H1 (cell line): ENCODE measurements around the gene MRPL54. TPM values are rescaled to one million over a fixed set of nuclear protein-coding genes. Genes with fewer than 3 reads are reported as not detected.

Experiments
- KDM4A ChIP-seq: IDR thresholded peaks from one replicate; pipeline ENCODE4 v1.7.1; 2012; ENCODE audit warnings: low read depth, mild to moderate bottlenecking, moderate library complexity, low read length, inconsistent platforms; ENCODE audit not compliant: severe bottlenecking
- SP1 ChIP-seq: IDR thresholded peaks from 2 replicates; pipeline ENCODE4 v1.6.1; 2011; ENCODE audit warnings: low read depth, low read length
- polyA plus RNA-seq, 7 experiments: library from polyadenylated mRNA; depleted of rRNA in 3 of 7; stranded (reverse) in 5 of 7; unstranded in 2 of 7; fragments of >200 nt in 5 of 7; fragments of 200-250 nt in 2 of 7; gene quantifications; 1 replicate in 5 of 7; 2 replicates in 1 of 7; 4 replicates in 1 of 7; pipeline versions ENCODE4 v1.2.1 to v1.2.3, GENCODE V29; 2011 to 2013; ENCODE audit warnings: missing spikeins in 2 of 7, mixed read lengths in 2 of 7
- total RNA-seq: library from RNA; stranded (reverse); fragmentation: NEBNext Ultra II Directional; extraction: Animal tissue kit (Norgen Biotek cat#: 25700); gene quantifications from 2 replicates; pipeline ENCODE4 v1.2.1, GENCODE V29; 2021

The MRPL54 gene
- total and polyA plus RNA-seq, 2 of the 8 experiments (the other 6 are each of a cell fraction or from before 2014, with no cell fraction given) = 63.8 to 72.8 TPM

DNA sequence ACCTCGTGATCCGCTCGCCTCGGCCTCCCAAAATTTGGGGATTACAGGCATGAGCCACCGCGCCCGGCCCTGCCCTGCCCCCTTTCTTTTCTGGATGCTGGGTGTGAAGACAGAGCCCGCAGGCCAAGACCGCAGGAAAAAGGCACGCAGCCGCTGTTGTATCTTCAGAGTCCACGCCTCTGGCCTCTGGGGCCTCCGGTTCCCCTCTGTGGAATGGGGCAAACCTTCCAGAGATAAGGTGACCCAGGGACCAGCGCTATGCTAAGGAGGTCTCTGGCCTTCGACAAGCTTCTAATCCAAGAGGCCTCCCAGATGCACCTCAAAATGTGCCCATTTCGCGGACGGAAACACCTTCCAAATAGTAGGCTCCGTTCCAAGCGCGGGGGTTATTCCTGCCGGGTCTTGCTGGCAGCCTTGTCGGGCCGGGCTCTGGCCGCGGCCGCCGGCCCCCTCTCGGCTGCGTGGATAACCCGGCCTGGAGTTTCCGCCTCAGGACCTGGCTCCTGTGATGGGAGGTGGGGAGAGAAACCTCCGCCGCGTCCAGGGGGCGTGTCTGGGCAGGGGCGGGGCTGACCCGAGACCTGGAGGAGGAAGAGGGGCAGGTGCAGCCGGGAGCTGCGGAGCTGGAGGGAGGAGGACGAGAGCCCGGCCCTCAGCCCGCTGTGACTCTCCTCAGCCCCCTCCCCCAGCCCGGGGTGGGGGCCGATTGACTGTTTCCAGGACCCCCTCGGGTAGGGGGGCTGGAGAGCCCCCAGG is 41.2 kb upstream of the MRPL54 start (continued):
- TF ChIP-seq KDM4A (peak; percentile 67), SP1 (peak; percentile 100)
